CD4-positive, alpha-beta T cell treated with Interleukin-15 for 1 hour (primary cell): ENCODE measurements around the gene TMPRSS7.

ENCODE experiments used
- DNase-seq: peaks from one replicate; pipeline ENCODE4 v3.0.0-alpha.2; 2020

Gene TMPRSS7, protein sequence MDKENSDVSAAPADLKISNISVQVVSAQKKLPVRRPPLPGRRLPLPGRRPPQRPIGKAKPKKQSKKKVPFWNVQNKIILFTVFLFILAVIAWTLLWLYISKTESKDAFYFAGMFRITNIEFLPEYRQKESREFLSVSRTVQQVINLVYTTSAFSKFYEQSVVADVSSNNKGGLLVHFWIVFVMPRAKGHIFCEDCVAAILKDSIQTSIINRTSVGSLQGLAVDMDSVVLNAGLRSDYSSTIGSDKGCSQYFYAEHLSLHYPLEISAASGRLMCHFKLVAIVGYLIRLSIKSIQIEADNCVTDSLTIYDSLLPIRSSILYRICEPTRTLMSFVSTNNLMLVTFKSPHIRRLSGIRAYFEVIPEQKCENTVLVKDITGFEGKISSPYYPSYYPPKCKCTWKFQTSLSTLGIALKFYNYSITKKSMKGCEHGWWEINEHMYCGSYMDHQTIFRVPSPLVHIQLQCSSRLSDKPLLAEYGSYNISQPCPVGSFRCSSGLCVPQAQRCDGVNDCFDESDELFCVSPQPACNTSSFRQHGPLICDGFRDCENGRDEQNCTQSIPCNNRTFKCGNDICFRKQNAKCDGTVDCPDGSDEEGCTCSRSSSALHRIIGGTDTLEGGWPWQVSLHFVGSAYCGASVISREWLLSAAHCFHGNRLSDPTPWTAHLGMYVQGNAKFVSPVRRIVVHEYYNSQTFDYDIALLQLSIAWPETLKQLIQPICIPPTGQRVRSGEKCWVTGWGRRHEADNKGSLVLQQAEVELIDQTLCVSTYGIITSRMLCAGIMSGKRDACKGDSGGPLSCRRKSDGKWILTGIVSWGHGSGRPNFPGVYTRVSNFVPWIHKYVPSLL

DNA sequence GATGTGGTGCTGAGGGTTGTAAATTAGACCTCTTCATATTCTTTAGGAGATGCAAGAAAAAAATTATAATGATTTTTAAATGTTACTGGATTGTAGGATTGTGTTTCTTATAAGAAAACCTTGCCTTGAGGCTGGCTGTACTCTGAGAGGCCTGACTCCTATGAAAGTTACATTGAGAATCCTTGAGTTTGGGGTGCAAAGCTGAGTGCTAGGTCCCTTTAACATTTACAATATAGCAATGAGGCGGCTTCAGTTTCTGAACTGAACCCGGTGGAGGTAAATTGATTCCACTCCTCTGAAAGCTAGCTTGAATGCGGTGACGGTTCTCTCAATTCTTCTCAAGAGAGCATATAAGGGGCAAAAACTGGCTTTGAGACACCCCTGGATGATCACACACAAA lies at the start of gene TMPRSS7:
Gene TMPRSS7 (plus strand): TSS at position 301 of the 400 bp plus-strand sequence. CDS start 110 bp downstream, outside the sequence.
- no peak for DNase-seq

DNA sequence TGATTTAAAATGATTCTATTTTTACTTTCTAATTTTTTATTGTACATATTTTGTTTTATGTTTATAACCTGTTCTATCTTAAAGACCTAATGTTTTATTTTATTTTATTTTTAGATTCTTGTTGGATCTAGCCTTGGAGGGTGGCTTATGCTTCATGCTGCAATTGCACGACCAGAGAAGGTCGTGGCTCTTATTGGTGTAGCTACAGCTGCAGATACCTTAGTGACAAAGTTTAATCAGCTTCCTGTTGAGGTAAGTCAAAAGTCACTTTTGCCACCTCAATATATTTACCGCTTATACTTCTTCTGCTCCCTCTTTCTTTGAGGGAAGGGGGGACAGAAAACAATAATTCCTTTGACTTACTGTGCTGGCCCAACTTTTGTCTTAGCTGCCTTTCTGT lies 47.7 kb upstream of the TMPRSS7 start:
- DNase-seq = no peak

DNA sequence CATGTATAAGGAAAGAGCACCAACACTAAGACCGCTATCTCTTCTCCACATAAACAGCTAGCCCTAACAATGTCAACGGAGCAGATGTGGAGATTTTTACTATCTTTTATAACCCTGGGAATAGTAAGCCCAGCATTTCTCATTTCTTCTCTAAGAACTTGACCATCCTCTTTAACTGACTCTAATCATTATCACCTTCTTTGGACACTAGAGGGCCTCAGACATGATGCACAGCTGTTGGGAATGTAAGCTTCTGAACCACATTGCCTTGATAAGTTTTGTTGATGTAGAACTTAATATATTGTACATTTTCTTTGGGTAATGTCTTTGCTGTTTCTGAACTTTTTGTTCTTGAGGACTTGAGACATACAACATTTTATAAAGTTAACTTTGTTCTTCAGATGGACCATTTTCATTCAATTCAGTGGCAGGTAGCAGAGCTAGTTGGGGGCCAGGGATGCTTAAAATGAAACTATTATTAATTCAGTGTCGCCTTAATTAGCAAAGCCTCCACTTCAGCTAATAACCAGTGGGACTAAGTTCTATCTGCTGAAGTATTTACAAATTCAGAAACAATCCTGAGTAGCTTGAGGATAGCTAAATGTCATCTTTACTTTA lies 45.4 kb upstream of the TMPRSS7 start:
- DNase-seq = no peak

DNA sequence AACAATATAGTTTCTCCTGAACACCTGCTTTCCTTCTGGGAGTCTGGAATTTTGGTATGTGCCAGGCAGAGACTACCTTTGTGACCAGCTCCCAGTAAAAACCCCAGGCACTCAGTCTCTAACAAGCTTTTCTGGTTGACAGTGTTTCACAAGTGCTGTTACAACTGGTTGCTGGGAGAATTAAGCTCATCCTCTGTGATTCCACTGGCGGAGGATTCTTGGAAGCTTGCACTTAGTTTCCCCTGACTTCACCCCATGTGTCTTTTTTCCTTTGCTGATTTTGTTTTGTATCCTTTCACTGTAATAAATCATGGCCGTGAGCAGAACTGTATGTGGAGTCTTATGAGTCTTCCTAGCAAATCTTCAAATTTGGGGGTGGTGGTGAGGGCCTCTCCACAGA lies 41.5 kb upstream of the TMPRSS7 start:
- no peak for DNase-seq

DNA sequence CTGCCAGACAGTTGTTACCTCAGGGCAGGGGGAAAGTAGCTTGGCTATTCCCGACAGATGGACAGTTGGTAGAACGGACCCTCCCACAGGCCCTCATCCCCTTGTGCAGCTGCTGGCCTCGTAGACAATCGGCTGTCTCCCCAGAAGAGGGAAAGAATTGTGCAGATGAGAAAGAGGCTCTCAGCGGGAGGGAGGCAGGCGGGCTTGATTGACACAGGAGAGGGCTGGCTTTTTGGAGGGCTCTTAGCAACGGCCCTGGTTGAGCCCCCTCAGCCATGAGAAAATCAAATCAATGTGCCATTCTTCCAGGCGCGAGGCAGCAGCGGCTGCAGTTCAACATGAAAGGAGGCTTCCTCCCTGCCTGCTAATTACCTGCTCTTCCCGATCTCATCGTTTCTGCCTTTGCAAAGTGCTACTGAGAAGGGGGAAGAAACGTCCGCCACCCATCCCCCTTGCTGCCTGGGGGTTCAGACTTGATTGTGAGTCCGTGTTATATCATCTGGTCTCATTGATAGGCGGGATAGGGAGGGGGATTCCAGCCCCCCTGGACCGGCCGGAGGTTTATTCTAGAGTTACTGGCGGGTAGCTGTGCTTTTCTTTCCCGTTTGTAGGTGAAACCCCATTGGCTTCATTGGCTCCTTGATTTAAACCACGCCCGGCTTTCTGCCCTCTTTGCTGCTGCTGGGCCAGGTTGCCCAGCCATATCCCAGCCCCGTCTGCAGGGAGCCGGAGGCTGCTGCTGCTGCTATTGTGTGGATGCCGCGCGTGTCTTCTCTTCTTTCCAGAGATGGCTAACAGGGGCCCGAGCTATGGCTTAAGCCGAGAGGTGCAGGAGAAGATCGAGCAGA lies 35.7 kb upstream of the TMPRSS7 start, which contains the start of gene TAGLN3:
Gene TAGLN3 (plus strand): TSS at position 287 of the 848 bp plus-strand sequence. CDS start 501 bp downstream, at position 788.
- no peak for DNase-seq

DNA sequence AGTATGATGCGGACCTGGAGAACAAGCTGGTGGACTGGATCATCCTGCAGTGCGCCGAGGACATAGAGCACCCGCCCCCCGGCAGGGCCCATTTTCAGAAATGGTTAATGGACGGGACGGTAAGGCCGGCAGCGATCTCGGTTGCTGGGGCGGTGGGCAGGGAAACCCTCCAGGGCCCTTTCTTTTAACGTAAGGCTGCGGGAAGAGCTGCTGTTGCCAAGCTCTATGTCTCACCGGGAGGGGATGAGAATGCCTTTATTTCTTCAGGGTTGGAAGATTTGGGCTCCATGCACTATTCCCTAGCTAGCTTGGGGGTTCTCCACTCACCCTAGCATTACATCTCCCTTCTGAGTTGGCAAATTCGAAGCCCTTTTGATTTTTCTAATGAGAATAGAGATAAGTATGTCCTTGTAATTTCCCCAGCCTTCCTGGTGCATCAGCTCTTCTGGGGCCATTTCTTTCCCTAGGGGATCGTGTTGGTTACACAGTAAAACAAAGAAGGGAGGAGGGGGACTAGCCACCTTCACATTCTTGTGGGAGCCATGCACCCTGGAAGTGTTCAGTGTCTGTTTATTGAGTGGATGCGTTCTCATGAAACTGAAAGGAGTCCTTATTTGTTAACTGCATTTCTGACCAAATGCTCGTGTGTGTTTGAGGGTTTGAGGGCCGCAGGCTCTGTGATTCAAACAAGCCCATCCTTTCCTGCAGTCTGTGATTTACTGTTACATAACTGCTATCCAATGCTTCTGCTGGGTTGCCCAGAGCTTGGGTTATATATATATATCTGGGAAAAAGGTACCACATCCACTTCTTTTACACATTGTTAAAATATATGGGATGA lies 34.8 kb upstream of the TMPRSS7 start:
- DNase-seq = no peak

DNA sequence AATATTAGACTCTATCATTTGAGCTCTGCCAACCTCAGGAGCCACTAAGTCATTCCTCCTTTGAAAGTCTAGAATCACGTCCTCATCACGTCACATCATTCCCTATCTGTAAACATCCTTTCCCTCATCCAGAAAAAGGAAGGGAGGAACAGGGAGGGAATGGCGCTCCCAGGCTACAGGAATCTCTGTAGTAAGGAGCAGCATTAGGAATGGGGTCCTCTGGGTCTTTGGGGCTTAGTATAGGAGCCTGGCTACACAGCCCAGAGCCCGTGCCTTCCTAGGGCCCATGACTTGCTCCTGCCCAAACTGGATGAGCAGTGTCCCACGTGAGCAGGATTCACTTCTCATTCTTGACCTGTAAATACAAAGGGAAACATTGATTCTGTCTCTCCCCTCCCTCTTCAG lies 34.2 kb upstream of the TMPRSS7 start:
- no peak for DNase-seq

DNA sequence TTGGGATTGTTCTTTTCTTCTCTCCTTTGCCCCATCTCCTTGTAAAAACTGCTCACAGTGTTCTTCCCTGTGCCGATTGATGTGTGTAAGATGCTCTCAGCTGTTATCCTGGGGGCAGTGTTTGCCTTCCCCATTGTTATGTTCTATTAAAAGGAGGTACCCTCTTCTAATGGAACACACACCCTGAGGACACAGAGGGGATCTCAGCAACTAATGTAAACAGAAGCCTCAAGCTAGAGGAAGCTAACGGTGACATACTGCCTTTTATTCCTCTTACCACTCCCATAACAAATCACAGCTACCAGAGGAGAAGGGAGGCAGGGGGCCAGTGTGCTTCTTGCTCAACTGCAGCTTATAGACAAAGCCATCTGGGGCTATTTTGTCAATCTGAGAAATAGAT lies 33.6 kb upstream of the TMPRSS7 start:
- no peak for DNase-seq

DNA sequence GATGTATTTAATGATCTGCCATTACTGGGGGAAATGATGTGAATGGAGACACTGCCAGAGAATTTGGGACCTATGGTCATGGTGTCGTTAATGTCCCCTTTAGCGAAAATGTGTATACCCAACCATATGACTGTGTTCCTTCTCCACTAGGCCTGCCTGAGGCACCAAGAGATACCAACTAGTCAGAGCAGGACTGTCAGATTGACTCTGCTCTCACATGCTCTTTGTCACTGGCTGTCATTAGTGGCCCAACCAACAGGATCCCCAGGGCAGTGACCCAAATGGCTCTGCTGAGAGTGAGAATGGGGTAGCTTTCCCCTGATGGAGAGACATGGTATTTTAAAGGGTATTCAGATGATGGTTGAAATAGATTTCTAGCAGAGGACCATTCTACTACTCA lies 33.0 kb upstream of the TMPRSS7 start:
- no peak for DNase-seq

DNA sequence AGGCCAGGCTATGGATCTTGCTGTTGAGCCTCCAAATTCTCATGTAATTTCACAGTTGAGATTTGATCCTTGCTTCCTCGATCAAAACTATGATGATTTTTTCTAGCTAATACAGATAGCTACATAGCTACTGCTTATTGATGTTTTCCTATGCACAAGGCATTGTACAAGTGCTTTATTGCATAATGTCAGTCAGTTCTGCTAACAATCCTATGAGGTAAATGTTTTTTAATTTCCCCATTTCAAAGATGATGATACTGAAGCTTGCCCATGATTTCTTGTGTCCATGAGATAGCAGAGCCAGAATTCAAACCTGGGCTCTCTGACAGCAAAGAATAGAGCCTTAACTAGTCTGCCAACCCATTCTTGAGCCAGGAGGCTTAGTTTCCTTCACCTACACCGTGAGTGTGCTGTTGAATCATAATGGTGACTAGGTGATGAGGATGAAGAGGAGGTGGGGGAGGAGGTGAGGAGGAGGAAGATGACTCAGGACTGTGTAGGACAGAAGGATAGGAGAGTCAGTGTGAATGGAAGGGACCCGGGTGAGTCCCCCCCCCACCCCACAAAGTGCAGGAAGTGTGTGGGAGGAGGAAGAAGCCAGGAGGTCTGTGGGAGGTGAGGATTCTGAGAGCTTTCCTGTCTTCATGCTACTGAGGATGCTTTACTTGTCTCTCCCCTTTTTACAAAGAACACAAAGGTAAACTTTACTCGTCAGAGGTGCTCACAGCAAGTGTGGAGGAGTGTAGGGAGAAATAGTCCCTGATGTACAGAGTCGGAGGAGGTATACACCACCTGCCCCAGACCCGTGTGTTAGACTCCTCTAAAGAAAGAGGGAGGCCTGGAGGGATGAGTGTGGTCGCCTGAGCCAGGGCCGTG lies 32.2 kb upstream of the TMPRSS7 start:
- no peak for DNase-seq

DNA sequence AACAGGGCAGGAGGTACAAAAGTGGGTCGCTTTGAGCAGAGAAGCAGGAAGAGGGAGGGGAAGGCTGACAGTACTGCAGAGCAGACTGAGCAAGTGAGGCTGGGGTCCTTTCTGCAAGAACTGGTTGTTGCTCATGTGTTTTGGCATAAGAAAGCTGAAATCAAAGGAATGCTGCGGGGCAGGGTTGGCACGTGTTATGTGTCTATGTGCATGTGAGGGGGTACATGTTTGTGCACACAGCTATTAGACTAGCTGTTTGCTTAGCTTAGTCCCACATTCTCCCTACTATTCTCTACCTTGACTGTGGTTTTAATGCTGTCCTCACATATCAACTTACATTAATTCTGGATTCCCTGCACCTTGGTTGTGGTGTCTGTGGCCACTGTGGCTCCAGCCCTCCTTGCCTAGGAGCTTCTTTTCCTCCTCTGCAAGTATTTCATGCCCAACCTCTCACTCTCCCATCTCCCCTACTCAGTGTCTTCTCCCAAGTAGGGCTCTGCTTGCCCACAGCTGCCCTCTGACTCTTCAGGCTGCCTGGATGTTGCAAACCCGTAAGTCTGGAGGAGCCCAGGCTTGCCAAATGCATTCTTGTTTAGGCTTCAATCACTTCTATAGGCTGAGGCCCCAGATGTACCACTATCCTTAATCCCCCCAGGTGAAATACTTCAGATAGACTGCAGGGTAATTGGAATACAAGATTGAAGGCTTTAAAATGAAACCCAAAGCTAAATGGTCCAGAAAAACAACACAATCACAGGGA lies 31.0 kb upstream of the TMPRSS7 start:
- no peak for DNase-seq

DNA sequence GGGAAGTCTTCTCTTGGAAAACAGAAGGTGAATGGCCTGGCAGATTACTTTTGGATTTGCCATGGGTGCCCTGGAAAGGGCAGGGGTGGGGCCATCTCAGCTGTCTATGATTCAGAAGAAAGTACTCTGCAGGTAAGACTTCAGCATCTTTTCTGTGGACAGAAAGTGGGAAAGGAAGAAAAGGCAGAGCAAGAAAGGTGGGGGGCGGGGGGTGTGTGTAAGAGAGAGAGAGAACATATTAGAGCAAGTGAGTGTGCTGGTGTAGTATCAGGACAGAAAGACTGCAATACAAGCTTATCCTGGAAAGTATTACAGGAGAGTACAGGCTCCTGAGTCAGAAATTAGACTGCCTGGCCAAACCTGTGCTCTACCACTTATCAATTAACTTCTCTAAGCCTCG lies 30.3 kb upstream of the TMPRSS7 start:
- no peak for DNase-seq

DNA sequence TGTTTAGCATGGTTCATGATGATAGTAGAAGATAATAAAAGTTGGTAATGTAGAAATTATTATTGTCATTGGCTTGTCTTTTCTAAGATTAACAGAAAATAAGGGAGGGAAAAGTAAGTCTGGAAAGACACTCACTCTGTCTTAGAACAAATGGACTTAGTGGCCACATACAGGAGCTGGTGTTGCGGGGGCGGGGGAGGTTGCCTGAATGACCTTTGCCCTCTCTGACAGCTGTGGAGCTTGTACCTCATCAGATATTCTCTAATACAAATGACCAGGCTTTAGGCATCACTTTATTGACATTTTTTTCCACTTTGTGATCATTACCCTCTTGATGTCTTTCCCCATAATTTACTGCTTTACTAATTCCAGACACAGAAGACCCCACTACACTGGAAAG lies 29.9 kb upstream of the TMPRSS7 start:
- DNase-seq = no peak

DNA sequence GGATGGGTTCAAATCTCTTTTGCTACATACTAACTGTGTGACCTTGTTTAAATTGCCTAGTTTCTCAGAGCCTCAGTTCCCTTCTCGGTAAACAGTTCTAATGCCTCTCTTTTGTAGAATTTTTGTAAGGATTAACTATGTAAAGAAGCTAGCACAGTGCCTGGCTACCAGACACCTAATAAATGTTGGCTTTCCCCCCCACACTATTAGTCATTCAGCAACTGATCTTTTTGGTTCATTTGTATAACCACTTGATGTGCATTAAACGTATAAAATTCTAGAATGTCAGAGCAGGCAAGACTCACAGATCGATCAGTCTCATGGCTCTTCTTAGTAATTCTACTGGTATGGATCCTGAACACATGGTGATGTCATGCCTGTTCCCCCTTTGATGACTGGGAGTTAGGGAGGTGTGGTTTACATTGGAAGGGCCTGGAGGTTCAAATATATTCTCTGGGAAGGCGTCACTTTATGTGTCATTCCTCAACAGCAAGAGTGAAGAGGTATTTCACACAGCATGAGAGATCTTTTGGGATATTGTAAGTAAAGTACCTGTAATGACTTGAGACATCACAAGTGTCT lies 29.4 kb upstream of the TMPRSS7 start:
- no peak for DNase-seq

DNA sequence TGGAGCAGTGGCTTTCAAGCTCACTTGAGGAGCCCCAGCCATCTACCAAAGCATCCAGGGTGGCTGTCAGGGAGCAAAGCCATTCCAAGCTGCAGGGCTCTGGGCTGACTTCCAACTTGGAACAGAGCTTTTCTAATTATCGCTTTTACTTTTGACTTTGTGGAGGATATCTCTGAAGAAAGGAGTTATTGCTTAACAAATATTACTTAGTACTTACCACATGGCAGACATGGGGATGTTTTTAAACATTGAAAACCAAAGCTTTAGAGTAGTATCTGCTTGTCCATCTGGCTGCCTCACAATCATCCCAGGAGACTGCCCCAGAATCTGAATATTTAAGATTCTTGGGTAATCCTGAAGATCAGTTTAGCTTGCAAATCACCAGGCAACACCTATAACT lies 26.9 kb upstream of the TMPRSS7 start:
- no peak for DNase-seq

DNA sequence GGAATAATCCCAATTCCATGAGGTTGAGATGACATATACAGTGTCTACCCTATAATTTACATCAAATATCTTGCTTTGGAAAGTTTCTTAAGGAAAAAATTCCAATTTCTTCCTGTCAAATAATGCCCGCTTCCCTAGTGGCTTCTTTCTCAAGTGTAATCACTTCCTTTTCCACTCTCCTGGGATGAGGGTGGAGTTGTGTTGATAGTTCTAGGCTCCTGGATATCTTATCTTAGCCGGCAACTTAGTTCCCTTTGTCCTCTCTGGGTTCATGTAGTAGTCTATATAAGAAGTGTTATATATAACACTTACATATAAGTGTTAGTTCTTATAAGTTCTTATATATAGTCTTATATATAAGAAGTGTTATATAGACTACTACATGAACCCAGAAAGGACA lies 24.9 kb upstream of the TMPRSS7 start:
- DNase-seq = no peak

DNA sequence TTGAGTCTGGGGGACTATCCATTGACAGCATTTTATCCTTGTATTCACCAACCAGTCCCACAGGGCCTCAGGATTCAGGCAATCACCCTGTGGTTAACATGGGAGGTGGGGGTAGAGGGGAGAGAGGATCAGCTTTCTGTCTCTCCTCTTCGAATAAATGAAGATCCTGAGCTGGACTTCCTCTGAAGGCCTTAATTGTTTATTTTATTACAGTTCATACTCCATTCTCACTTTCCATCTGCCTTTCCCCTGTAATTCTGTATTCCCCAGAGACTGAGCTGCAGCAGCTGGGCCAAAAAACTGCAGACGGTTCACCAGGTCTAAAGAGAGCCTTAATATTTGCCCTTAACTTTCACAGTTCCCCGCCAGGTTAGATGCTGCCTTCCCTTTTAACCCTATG lies 23.9 kb upstream of the TMPRSS7 start:
- no peak for DNase-seq

DNA sequence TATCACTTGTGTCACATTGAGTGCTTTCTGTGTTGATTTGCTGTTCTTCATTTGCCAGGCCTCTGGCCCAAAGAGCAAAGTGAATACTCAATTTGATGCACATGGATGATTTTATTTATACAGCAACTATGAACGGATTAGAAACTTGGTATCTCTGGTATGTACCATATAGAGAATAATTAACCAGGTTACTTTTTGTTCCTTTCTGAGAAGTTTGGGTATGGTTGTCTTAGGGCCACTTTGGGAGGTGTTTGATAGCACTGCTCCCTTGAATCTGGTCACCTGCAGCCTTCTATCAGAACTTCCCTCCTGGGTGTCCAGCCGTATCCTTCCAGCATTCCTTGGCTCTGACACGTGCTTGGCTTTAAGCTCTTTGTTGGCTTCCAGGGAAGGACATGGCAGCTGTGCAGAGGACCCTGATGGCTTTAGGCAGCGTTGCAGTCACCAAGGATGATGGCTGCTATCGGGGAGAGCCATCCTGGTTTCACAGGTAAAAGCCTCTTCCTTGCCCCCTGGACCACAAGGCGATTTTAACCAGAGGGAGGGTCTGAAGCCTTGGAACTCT lies 23.1 kb upstream of the TMPRSS7 start:
- DNase-seq = no peak
